OCI-LY1 (cell line): ENCODE data around the gene DUSP22.

Experiments
- H2AFZ ChIP-seq: fragments of 200-600 bp; sonication (generic), shearing (Covaris generic); 2 replicates; pipeline ENCODE4 v1.6.0; 2014; ENCODE audit warnings: antibody characterized with exemption, mild to moderate bottlenecking, low read length
- H3F3A ChIP-seq: fragments of 200-600 bp; sonication (generic), shearing (Covaris generic); 2 replicates; pipeline ENCODE4 v1.6.0; 2014; ENCODE audit warnings: mild to moderate bottlenecking, antibody characterized with exemption, low read length, moderate library complexity; ENCODE audit not compliant: insufficient read depth
- H3K27ac ChIP-seq: fragments of 200-600 bp; sonication (generic); 2 replicates; pipeline ENCODE4 v1.5.1; 2014; ENCODE audit warnings: low read length, mixed run types, mild to moderate bottlenecking, low read depth; ENCODE audit not compliant: poor library complexity, severe bottlenecking
- H3K27me3 ChIP-seq: fragments of 200-600 bp; sonication (generic); 2 replicates; pipeline ENCODE4 v1.6.0; 2014; ENCODE audit warnings: antibody characterized with exemption, mild to moderate bottlenecking, low read length, moderate library complexity; ENCODE audit not compliant: insufficient read depth
- H3K36me3 ChIP-seq: fragments of 200-600 bp; sonication (generic); 2 replicates; pipeline ENCODE4 v1.6.1; 2014; ENCODE audit warnings: mild to moderate bottlenecking, antibody characterized with exemption, low read length, moderate library complexity, mixed read lengths; ENCODE audit not compliant: insufficient read depth
- H3K4me1 ChIP-seq: fragments of 200-600 bp; sonication (generic); 2 replicates; pipeline ENCODE4 v1.5.1; 2014; ENCODE audit warnings: mild to moderate bottlenecking, low read length, moderate library complexity; ENCODE audit not compliant: insufficient read depth, severe bottlenecking
- H3K4me2 ChIP-seq: fragments of 200-600 bp; sonication (generic), shearing (Covaris generic); 2 replicates; pipeline ENCODE4 v1.6.1; 2014; ENCODE audit warnings: low read length
- H3K4me3 ChIP-seq: fragments of 200-600 bp; sonication (generic); 2 replicates; pipeline ENCODE4 v1.5.1; 2014; ENCODE audit warnings: low read length, low read depth, mild to moderate bottlenecking, mixed read lengths; ENCODE audit not compliant: poor library complexity, severe bottlenecking
- H3K79me2 ChIP-seq: fragments of 200-600 bp; shearing (Covaris generic); 2 replicates; pipeline ENCODE4 v1.6.1; 2016; ENCODE audit warnings: mixed run types, low read length, mixed read lengths; ENCODE audit not compliant: insufficient read depth
- H3K9ac ChIP-seq: fragments of 200-600 bp; sonication (generic), shearing (Covaris generic); 2 replicates; pipeline ENCODE4 v1.6.1; 2014; ENCODE audit warnings: mild to moderate bottlenecking, low read length, mixed read lengths
- H3K9me2 ChIP-seq: fragments of 200-600 bp; sonication (generic), shearing (Covaris generic); 2 replicates; pipeline ENCODE4 v1.6.1; 2014; ENCODE audit warnings: low read depth, mild to moderate bottlenecking, low read length, mixed read lengths
- H3K9me3 ChIP-seq: fragments of 200-600 bp; shearing (Covaris generic); 2 replicates; pipeline ENCODE4 v1.6.1; 2014; ENCODE audit warnings: low read length, mixed read lengths
- H4K20me1 ChIP-seq: fragments of 200-600 bp; sonication (generic), shearing (Covaris generic); 2 replicates; pipeline ENCODE4 v1.6.0; 2016; ENCODE audit warnings: mild to moderate bottlenecking, low read length; ENCODE audit not compliant: insufficient read depth
- EZH2 ChIP-seq: fragments of 200-600 bp; sonication (generic), shearing (Covaris generic); IDR thresholded peaks from 2 replicates; pipeline ENCODE4 v1.8.0; 2017; ENCODE audit warnings: borderline replicate concordance, mixed run types, mild to moderate bottlenecking, antibody characterized with exemption, low read length, moderate library complexity, mixed read lengths
- TF ChIP-seq, protein P1 (sequence below): fragments of 200-600 bp; sonication (generic), shearing (Covaris generic); IDR thresholded peaks from 2 replicates; pipeline ENCODE4 v1.5.1; 2017; ENCODE audit warnings: mild to moderate bottlenecking, antibody characterized with exemption, low read length, moderate library complexity, mixed read lengths

Gene DUSP22

DNA sequence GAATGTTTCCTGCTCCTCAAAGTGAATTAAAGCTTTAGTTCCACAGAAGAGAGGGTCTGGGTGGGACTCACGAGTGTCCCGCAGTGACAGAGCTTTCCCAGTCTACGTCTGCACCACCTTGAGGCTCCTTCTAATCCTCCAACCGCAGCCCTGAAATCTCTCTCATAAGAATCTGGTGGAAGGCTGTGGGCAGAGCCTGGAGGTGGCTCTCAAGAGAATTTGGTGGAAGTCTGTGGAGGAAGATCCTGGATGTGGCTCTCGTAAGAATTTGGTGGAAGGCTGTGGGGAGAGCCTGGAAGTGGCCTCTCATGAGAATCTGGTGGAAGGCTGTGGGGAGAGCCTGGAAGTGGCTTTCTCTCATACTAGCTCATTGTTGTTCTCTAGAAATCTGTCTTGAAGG lies 13.8 kb upstream of the DUSP22 start:
- Histone ChIP-seq H2AFZ (no peak overlapping the region), H3K9ac (no peak overlapping the region), H3F3A (no peaks in the 10 kb centered on the region), H3K4me3 (no peak overlapping the region), H4K20me1 (no peaks in the 10 kb centered on the region), H3K27me3 (no peaks in the 10 kb centered on the region; the same call in 1 of the 2 replicates), H3K36me3 (no peaks in the 10 kb centered on the region), H3K79me2 (no peaks in the 10 kb centered on the region), H3K9me2 (no peaks in the 10 kb centered on the region), H3K9me3 (no peaks in the 10 kb centered on the region), H3K27ac (no peak overlapping the region), H3K4me2 (no peak overlapping the region), H3K4me1 (no peaks in the 10 kb centered on the region)
- TF ChIP-seq, protein P1, sequence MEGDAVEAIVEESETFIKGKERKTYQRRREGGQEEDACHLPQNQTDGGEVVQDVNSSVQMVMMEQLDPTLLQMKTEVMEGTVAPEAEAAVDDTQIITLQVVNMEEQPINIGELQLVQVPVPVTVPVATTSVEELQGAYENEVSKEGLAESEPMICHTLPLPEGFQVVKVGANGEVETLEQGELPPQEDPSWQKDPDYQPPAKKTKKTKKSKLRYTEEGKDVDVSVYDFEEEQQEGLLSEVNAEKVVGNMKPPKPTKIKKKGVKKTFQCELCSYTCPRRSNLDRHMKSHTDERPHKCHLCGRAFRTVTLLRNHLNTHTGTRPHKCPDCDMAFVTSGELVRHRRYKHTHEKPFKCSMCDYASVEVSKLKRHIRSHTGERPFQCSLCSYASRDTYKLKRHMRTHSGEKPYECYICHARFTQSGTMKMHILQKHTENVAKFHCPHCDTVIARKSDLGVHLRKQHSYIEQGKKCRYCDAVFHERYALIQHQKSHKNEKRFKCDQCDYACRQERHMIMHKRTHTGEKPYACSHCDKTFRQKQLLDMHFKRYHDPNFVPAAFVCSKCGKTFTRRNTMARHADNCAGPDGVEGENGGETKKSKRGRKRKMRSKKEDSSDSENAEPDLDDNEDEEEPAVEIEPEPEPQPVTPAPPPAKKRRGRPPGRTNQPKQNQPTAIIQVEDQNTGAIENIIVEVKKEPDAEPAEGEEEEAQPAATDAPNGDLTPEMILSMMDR, result no peak
- TF ChIP-seq EZH2, result no peak

DNA sequence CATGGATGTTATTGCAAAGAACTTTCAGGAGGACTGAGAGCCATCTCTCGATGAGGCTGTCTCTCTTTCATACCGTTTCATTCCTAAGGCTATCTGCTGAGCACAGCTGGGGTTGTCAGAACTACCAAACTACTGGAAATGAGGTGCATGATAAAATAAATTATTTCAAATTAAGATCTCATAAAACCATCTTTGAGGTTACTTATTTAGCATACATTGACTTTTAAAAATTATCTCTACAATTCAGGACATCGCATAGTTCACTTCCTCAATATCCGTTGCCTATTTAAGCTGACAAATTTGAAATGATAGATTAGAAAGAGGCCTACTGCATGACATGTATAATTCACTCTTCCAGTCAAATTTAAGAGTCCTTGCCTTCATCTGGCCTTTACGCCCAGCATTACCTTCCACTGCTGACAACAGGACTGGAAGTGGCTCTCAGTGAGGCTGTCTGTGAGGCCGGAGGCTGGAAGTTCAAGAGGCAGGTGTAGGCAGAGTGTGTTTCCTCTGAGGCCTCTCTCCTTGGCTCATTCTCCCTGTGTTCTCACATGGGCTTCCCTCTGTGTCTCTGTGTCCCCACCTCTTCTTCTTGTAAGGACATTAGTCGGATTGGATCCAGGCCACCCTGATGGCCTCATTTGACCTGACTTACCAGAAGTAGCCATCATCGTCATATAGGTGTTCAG lies 12.8 kb upstream of the DUSP22 start:
- no peak for TF ChIP-seq EZH2
- TF ChIP-seq, protein P1, result no peak
- no peak overlapping the region for H3K4me2 ChIP-seq
- H3K79me2 ChIP-seq, result no peaks in the 10 kb centered on the region
- H3K9me2 ChIP-seq, result no peaks in the 10 kb centered on the region
- H3K36me3 ChIP-seq, result no peaks in the 10 kb centered on the region
- no peaks in the 10 kb centered on the region for H3K9me3 ChIP-seq
- no peaks in the 10 kb centered on the region for H3F3A ChIP-seq
- no peak overlapping the region for H3K9ac ChIP-seq
- no peak overlapping the region for H2AFZ ChIP-seq
- H3K4me3 ChIP-seq, result no peak overlapping the region
- H3K27me3 ChIP-seq, result no peaks in the 10 kb centered on the region; the same call in 1 of the 2 replicates
- no peak overlapping the region for H3K27ac ChIP-seq
- H4K20me1 ChIP-seq, result no peaks in the 10 kb centered on the region
- H3K4me1 ChIP-seq, result no peaks in the 10 kb centered on the region

DNA sequence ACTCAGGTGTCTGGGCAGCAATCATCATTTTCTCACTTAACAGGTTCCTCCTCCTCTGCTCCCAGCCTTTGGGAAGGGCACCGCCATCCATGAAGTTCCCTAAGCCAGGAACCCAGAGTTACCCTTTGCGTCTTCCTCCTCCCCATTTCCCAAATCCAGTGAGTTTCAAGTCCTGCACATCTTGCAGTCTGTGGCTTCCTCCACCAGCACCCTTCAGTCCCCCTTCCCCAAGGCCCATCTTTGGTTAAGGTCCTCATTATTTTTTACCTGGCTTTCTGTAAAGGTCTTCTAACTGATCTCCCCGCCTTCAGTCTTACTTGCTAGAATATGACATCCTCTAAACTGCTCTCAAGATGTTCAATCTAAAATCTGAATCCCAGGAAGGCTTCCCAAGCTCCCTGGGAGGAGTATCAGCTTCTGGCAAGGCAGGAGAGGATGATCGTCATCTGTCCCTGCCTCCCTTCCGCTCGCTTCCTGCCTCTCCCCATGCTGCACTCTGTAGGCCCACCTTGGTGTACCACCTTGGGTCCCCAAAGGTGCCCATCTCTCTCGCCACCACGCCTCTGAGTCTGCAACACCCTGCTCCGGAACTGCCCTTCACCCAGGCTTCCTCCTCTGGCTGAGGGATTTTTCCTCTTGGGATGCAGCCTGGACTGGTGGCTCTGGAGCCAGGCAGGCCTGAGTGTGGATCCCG lies 11.4 kb upstream of the DUSP22 start:
- Histone ChIP-seq H3K36me3 (no peaks in the 10 kb centered on the region), H3K4me2 (no peak overlapping the region), H3K4me1 (no peaks in the 10 kb centered on the region), H3K27me3 (no peaks in the 10 kb centered on the region; the same call in 1 of the 2 replicates), H3K9me3 (no peaks in the 10 kb centered on the region), H3K4me3 (no peak overlapping the region), H3K9me2 (no peaks in the 10 kb centered on the region), H3F3A (no peaks in the 10 kb centered on the region), H2AFZ (no peak overlapping the region), H3K27ac (no peak overlapping the region), H3K79me2 (no peaks in the 10 kb centered on the region), H3K9ac (no peak overlapping the region), H4K20me1 (no peaks in the 10 kb centered on the region)
- TF ChIP-seq, protein P1, result no peak
- no peak for TF ChIP-seq EZH2
